Activated naive CD4-positive, alpha-beta T cell treated with Interleukin-2 at 50 U/mL for 16 hours (primary cell): Measurements from ENCODE around the gene LMAN1L.

ENCODE experiments used
- DNase-seq: peaks from one replicate; pipeline ENCODE4 v3.0.0-alpha.2; 2020

LMAN1L gene

GRCh38 chr15:74863239-74864056, 50.8 kb downstream of the LMAN1L start:
- DNase-seq: no peak

GRCh38 chr15:74864296-74864695, 51.7 kb downstream of the LMAN1L start:
- no peak for DNase-seq

GRCh38 chr15:74865316-74865715, 52.7 kb downstream of the LMAN1L start:
- DNase-seq: no peak

GRCh38 chr15:74866090-74866489, 53.5 kb downstream of the LMAN1L start:
- no peak for DNase-seq

- no peak for DNase-seq
These were observed 54.9 kb downstream of the LMAN1L start for GRCh38 chr15:74867466-74868038.

- no peak for DNase-seq
These were observed 55.4 kb downstream of the LMAN1L start for GRCh38 chr15:74868059-74868458.

GRCh38 chr15:74869372-74869725, 56.7 kb downstream of the LMAN1L start:
- no peak for DNase-seq

GRCh38 chr15:74869726-74870407, 57.2 kb downstream of the LMAN1L start:
- peak; percentile 25 for DNase-seq

GRCh38 chr15:74870436-74871215, 58.0 kb downstream of the LMAN1L start:
- no peak for DNase-seq

GRCh38 chr15:74872702-74873035, 60.0 kb downstream of the LMAN1L start:
- DNase-seq: no peak

- peak; percentile 91 for DNase-seq
These were observed 60.6 kb downstream of the LMAN1L start, which contains the start of gene SCAMP2 for GRCh38 chr15:74873036-74873755. SCAMP2 (minus strand) TSS chr15:74873365; CDS start chr15:74873255, 110 bp downstream.

GRCh38 chr15:74873756-74874424, 61.3 kb downstream of the LMAN1L start:
- DNase-seq: peak; percentile 17
